Calu3 (cell line): ENCODE measurements around the gene NCOA1. TPM values are rescaled to one million over a fixed set of nuclear protein-coding genes. Genes with fewer than 3 reads are reported as not detected.

Source experiments
- BruUV-seq: library from RNA; stranded (reverse); fragments of 400-500 nt; replicated peaks from 2 replicates; lab custom pipeline; 2021; lab: Mats Ljungman, UMichigan
- CTCF ChIA-PET: fragments of 300-600 bp; sonication (Branson Sonifier 250); formaldehyde crosslinking; loops from one replicate; lab custom pipeline; 2022; ENCODE audit warnings: antibody characterized with exemption; lab: Charles Lee
- DNase-seq: peaks from one replicate; pipeline ENCODE4 v3.0.0; 2022
- H3K27ac Mint-ChIP-seq: one replicate; pipeline ENCODE4 v1.8.0; 2022; ENCODE audit warnings: mixed read lengths; ENCODE audit not compliant: unreplicated experiment
- H3K27me3 Mint-ChIP-seq: one replicate; pipeline ENCODE4 v1.8.0; 2022; ENCODE audit warnings: mixed read lengths; ENCODE audit not compliant: unreplicated experiment
- H3K36me3 Mint-ChIP-seq: one replicate; pipeline ENCODE4 v1.8.0; 2022; ENCODE audit warnings: mild to moderate bottlenecking, moderate library complexity, mixed read lengths; ENCODE audit not compliant: insufficient read depth, unreplicated experiment
- H3K4me1 Mint-ChIP-seq: one replicate; pipeline ENCODE4 v1.8.0; 2022; ENCODE audit warnings: mild to moderate bottlenecking, low read depth, mixed read lengths; ENCODE audit not compliant: unreplicated experiment
- H3K4me3 Mint-ChIP-seq: one replicate; pipeline ENCODE4 v1.8.0; 2022; ENCODE audit warnings: mild to moderate bottlenecking, low read depth, moderate library complexity, mixed read lengths; ENCODE audit not compliant: unreplicated experiment
- H3K9me3 Mint-ChIP-seq: one replicate; pipeline ENCODE4 v1.8.0; 2022; ENCODE audit warnings: low read depth, mixed read lengths; ENCODE audit not compliant: unreplicated experiment
- CTCF ChIP-seq: fragments of 200-600 bp; IDR thresholded peaks from one replicate; pipeline ENCODE4 v1.8.0; 2022; ENCODE audit warnings: antibody characterized with exemption; ENCODE audit not compliant: unreplicated experiment
- intact Hi-C: fragments of 100-400 bp; cut with micrococcal nuclease; formaldehyde crosslinking; loops from one replicate; pipeline ENCODE4 v1.10.0; 2022; ENCODE audit not compliant: unreplicated experiment
- total RNA-seq: library from RNA; stranded (reverse); gene quantifications from 2 replicates; pipeline ENCODE4 v1.2.3, GENCODE V29; 2022

Gene NCOA1
- total RNA-seq, 1 experiment from 2014 or later, result 14.8 TPM

GRCh38 chr2:24657818-24658217, 166.8 kb downstream of the NCOA1 start:
- no peaks in the 10 kb centered on the region for H3K9me3 Mint-ChIP-seq
- no TSS peak for BruUV-seq

GRCh38 chr2:24658531-24659202, 167.6 kb downstream of the NCOA1 start:
- Mint-ChIP-seq H3K4me1 (no peaks in the 10 kb centered on the region), H3K27me3 (no peaks in the 10 kb centered on the region), H3K36me3 (no peaks in the 10 kb centered on the region), H3K4me3 (no peak overlapping the region), H3K9me3 (no peaks in the 10 kb centered on the region), H3K27ac (no peak overlapping the region)
- no peak for TF ChIP-seq CTCF
- no TSS peak for BruUV-seq
- DNase-seq, result no peak
- intact Hi-C loops, result no loop called here
- CTCF ChIA-PET, result interaction anchor here (0.6 kb wide), 1 partner anchor 169 kb away, joined by 3 read pairs; no protein-coding TSS in a partner anchor

More at GRCh38 chr2:24657818-24658217, 166.8 kb downstream of the NCOA1 start:
- Mint-ChIP-seq H3K27ac (no peak overlapping the region), H3K27me3 (no peaks in the 10 kb centered on the region), H3K4me1 (no peaks in the 10 kb centered on the region), H3K36me3 (no peaks in the 10 kb centered on the region), H3K4me3 (no peak overlapping the region)
- no peak for DNase-seq
- CTCF ChIA-PET, result no interaction called here
- TF ChIP-seq CTCF, result no peak
- intact Hi-C loops, result no loop called here

- Mint-ChIP-seq H3K27ac (no peak overlapping the region), H3K4me3 (no peak overlapping the region), H3K27me3 (no peaks in the 10 kb centered on the region), H3K4me1 (no peaks in the 10 kb centered on the region), H3K9me3 (no peaks in the 10 kb centered on the region), H3K36me3 (no peaks in the 10 kb centered on the region)
- intact Hi-C loops, result no loop called here
- CTCF ChIA-PET, result no interaction called here
- no TSS peak for BruUV-seq
- TF ChIP-seq CTCF, result no peak
- no peak for DNase-seq
These were observed 168.8 kb downstream of the NCOA1 start for GRCh38 chr2:24659862-24660261.

- TF ChIP-seq CTCF, result no peak
These were observed 176.5 kb downstream of the NCOA1 start for GRCh38 chr2:24667542-24667941.

More at GRCh38 chr2:24667542-24667941, 176.5 kb downstream of the NCOA1 start:
- no peak for DNase-seq
- H3K27me3 Mint-ChIP-seq, result no peaks in the 10 kb centered on the region
- no peaks in the 10 kb centered on the region for H3K36me3 Mint-ChIP-seq
- BruUV-seq, result no TSS peak
- intact Hi-C loops, result no loop called here
- no peaks in the 10 kb centered on the region for H3K9me3 Mint-ChIP-seq
- H3K27ac Mint-ChIP-seq, result no peak overlapping the region
- CTCF ChIA-PET, result no interaction called here
- H3K4me1 Mint-ChIP-seq, result no peaks in the 10 kb centered on the region
- H3K4me3 Mint-ChIP-seq, result no peak overlapping the region
